Activated CD4-positive, alpha-beta T cell treated with anti-CD3 and anti-CD28 coated beads, Interleukin-2, amount 50 U/mL, for 16 hours (primary cell): Measurements from ENCODE around the gene RPL29.
A peak's percentile ranks its signal among the peaks of the same experiment; 100 is the strongest.

Experiments used
- DNase-seq: peaks from one replicate; pipeline ENCODE4 v3.0.0-alpha.2; 2020

RPL29 gene

DNA sequence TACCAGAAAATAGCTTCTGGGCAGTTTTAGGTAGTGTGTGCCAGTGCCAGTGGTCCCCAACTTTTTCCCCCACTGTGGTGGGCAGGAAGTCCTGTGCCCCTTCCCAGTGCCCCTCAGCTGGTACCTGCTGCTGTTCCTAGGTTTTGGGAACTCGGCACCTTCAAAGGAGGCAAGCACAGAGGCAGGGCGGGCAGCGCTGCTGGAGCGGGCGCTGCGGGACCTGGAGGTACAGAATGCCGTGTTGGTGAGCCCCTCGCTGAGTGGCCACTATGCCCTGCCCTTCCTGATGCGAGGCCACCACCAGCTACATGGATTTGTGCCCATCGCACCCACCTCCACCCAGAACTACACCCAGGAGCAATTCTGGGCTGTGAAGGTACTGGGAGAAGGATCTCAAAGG, 15.4 kb downstream of the RPL29 start:
- no peak for DNase-seq

- DNase-seq = no peak
Measured at GRCh38 chr3:51978143-51978502, 17.6 kb downstream of the RPL29 start.

GRCh38 chr3:51977446-51978142, 18.1 kb downstream of the RPL29 start:
- DNase-seq = no peak

GRCh38 chr3:51975852-51976549, 19.7 kb downstream of the RPL29 start:
- no peak for DNase-seq

DNA sequence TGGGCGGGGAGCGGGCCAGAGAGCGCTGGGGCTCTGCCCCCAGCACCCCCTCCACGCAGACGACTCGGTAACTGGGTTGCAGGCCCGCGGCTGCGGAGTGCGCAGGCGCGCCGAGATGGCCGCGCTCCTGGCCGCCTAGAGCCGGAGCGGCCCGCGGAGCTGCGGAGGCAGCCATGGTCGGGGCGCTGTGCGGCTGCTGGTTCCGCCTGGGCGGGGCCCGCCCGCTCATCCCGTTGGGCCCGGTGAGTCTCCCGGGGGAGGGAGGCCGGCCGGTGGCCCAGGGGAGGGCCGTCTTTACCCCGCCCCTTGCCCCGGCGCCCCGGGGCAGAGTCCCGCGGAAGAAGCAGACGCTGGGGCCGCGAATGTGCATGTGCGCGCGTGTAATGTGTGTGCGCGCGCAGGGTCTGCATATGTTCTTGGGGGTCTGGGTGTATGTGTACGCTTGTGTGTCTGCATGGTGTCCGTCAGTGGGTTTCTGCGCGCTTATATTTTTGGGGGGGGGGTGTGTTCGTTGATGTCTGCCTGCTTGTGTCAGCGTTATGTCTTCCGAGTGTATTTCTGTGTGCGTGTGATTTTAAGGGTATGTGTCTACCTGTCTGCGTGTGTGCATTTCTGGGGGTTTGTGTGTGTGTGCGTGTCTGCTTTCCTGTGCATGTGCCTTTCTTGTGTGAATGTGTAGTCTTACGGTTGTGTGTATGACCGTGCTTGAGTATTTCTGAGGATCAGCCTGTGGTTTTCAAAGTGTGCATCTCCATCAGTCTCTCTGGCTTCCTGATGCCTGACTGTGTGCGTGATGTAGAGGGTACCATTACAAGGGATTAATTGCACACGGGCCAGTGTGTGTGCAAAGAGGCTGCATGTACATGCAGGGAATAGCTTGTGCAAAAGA, 20.5 kb downstream of the RPL29 start, which contains the start of gene ABHD14A:
TSS of gene ABHD14A (plus strand) at position 102 of the 889 bp plus-strand sequence. CDS start at position 174, 72 bp downstream.
- peak; percentile 74 for DNase-seq

GRCh38 chr3:51974277-51974962, 21.3 kb downstream of the RPL29 start:
- no peak for DNase-seq

DNA sequence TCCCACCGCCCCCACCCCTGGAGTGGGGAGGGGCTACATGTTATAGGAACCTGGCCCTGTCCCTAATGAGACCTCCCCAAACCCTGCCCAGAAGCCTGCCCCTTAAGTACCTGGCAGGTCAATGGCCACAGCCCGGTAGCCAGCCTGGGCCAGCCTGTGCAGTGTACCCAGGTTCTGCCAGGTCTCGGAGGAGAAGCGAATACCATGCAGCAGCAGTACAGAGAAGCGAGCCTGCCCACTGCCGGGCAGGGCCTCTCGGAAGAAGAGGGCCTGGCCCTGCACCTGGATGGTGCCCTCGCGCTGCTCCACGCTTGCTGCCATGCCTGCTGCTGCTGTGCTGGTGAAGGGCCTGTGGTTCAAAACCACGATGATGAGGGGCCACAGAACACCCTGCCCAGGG, 24.3 kb downstream of the RPL29 start:
- no peak for DNase-seq

DNA sequence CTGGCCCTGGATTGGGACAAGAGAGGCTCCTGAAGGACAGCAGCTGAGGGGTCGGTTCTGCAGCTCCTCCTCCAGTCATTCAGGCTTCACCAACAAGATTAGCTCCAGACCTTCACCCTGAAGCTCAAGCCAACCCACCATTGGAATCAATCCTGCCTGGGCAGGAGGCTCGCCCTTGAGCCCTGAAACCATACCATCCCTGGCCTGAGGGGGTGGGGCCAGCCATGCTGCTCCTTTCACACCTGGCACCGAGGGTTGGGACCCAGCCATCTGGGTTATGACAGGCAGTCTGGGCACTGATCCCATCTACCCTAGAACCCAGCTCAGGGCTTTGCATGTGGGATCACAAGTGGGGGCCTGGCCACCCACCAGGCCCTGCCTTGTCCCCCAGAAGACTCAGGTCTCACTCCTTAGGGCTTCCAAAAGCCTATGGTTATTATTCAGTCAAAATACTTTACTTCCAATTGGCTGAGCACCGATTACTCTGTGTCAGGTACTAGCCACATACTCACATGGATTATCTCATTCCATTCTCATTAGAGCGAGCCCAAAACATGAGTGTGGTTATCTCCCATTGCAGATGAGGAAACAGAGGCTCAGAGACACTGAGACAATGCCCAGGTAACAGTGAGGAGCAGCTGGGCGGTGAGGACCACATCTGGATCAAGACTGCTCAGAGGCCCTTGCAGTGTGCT, 24.9 kb downstream of the RPL29 start:
- DNase-seq = no peak

DNA sequence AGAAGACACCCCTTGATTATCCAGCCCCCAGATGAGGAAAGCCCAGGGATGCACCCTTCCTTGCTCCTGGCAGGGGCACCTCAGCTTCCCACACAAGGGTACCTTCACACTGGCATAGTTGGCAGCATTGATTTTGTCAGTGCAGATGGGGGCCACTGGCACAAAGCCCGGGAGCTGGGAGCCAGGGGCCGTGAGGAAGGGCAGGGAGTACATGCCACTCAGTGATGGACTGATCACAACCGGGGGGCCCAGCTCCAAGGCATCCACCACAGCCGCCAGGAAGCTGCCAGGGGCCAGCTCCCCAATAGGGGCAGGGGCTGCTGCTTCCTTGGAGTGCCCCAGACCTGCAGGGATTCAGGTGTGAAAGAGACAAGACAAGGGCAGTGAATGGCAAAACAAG, 25.9 kb downstream of the RPL29 start:
- no peak for DNase-seq

DNA sequence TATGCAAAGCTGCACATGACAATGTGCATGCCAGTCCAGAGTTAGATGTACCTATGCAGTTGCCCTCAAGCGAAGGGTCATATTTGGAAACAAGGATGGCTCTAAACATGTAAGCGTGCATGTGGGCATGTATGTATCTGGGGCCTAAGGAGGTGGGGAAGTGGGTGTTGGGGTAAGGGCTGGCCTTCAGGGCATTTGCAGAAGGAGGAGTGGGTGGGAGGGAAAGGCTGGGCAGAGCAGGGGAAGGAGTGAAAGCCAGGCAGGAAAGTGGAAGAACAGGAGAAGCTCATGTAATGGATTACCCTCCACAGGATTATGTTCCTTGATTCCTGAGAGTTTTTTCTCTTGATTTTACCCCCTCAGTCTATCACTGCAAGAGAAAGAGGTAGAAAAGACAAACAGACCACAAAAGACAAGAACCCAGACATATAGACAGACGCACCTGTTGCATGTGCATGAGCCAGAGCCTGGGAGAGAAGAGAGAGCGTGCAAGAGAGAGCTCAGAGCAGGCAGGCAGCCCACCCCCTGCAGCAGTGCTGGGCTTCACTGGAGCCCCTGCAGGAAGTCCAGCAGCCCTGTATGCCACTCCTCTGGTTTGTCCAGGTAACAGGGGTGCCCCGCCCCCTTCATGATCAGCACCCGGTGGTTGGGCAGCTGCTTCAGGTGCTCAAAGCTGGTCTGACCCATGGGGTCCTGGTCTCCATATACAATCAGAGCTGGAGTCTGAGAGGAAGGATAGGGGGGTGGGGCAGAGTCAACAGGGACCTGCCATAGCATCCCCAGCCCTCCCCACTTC, 26.6 kb downstream of the RPL29 start:
- no peak for DNase-seq

DNA sequence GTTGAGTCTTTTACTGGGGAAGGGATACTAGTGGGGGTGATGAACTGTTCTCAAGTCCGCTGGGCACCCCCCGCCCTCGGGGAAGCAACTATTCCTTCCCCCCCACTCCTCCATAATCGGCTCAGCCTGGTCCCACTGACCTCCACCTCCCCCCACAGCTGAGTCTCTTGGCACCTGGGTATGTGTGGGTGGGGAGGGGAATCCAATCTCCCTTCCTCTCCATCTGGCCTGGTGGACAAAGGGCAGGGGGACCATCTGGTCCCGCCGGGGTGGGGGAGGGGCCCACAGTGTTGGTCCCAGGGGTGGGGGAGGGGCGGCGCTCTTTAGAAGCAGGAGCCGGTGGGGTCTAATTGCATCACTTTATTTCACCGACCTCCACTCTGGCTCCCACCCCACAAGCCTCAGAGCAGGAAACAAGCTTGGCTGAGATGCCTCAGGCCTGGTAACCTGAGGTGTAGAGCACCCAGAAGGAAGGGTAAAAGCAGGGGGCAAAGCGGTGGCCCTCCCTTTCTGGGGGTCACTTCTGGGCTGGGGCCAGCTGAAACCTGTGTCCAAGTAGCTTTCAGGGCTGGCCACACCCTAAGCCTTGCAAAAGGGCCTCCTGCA, 27.4 kb downstream of the RPL29 start:
- no peak for DNase-seq

- DNase-seq = no peak
Measured at GRCh38 chr3:51967384-51968169, 28.1 kb downstream of the RPL29 start, which contains the start of gene PCBP4. PCBP4 (minus strand) TSS chr3:51967454; CDS start chr3:51961240, 6,214 bp downstream.

DNA sequence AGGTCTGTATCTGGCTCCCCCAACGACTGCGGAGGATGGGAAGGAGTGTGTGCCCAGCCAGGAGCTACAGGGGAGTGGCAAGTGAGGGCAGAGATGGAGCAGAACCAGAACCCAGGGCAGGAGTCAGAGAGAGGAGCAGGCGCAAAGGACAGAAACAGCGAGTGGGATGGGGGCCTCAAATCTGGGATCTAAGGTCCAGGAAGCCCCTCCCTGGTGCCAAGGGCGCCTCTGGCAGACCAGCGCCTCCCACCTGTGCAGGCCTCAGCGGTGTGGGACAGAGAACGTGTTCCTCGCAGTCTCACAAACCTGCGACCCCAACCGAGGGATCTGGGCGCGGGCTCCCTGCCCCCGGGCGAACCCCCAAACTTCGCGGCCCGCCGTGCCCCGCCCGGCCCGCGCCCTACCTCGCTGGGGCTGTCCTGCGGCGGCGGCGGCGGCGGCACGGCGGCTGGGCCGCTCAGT, 28.7 kb downstream of the RPL29 start:
- no peak for DNase-seq

- no peak for DNase-seq
Measured at GRCh38 chr3:51966486-51966885, 29.2 kb downstream of the RPL29 start.

DNA sequence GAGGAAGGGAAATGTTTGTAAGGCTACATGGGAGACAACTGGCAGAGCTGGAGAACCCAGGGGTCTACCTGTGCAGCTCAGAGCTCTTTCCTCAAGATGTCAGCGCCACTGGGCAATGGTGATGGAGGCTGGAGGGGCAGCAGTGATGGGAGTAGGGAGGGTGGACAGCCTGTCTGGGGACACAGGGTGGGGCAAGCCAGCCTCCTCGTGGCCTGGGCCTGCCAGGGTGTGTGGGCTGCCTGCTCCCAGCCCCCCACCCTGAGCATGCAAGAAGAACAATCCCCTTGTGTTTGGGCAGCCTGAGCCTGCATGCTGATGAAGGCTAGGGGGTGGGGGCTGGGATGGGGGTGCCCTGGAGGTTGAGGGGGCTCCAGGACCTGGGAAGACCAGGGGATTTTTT, 29.7 kb downstream of the RPL29 start:
- DNase-seq = no peak

GRCh38 chr3:51964521-51964920, 31.2 kb downstream of the RPL29 start:
- no peak for DNase-seq

DNA sequence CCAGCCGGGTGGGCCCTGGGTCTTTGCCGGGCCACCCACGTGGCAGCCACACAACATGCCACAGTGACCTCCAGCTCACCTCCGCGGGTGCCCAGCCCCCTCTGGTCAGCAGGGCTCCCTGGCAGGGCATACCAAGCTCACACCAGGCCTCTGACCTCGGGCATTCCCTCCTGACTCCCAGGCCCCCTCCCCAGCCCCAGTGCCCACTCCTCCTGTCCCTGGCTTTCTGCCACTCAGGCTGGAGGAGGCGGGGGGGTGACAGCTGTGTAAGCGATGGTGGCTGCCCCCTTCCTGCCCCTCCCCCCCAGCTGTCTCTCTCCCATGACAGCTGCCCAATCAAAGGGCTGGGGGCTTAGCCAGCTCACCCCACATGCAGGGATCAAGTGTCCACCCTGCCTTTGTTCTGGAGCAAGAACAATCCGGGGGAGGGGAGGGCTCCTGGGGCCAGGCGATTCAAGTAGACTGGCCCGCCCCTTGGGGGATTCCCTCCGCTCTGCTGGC, 31.7 kb downstream of the RPL29 start:
- no peak for DNase-seq

GRCh38 chr3:51962854-51963530, 32.7 kb downstream of the RPL29 start:
- no peak for DNase-seq
